Trophoblast cell (in vitro differentiated cells and primary cell): ENCODE data around the gene NME9.
A peak's percentile ranks its signal among the peaks of the same experiment; 100 is the strongest.

ENCODE experiments used
- DNase-seq, 2 donors: peaks; one replicate each; pipeline ENCODE4 v3.0.0-alpha.2; 2016
- H2AFZ ChIP-seq: 2 replicates; pipeline ENCODE4 v1.6.1; 2013; ENCODE audit warnings: low read length, moderate library complexity, mild to moderate bottlenecking; ENCODE audit not compliant: insufficient read depth, poor library complexity
- H2AK5ac ChIP-seq: 2 replicates; pipeline ENCODE4 v1.6.1; 2013; ENCODE audit warnings: mild to moderate bottlenecking, low read length
- H2BK120ac ChIP-seq: 2 replicates; pipeline ENCODE4 v1.6.1; 2013; ENCODE audit warnings: low read length, mild to moderate bottlenecking, moderate library complexity; ENCODE audit not compliant: insufficient read depth, poor library complexity
- H2BK12ac ChIP-seq: 2 replicates; pipeline ENCODE4 v1.6.1; 2013; ENCODE audit warnings: mild to moderate bottlenecking, low read length, moderate library complexity
- H2BK5ac ChIP-seq: 2 replicates; pipeline ENCODE4 v1.6.1; 2013; ENCODE audit warnings: low read length, low read depth, moderate library complexity, mild to moderate bottlenecking; ENCODE audit not compliant: poor library complexity
- H3K14ac ChIP-seq: 2 replicates; pipeline ENCODE4 v1.6.1; 2013; ENCODE audit warnings: mild to moderate bottlenecking, low read length
- H3K18ac ChIP-seq: 2 replicates; pipeline ENCODE4 v1.6.1; 2013; ENCODE audit warnings: mild to moderate bottlenecking, low read length
- H3K23ac ChIP-seq: 2 replicates; pipeline ENCODE4 v1.6.1; 2013; ENCODE audit warnings: low read length
- H3K27ac ChIP-seq: 2 replicates; pipeline ENCODE4 v1.5.1; 2013; ENCODE audit warnings: low read depth, mild to moderate bottlenecking, inconsistent platforms, low read length, moderate library complexity
- H3K27me3 ChIP-seq: 2 replicates; pipeline ENCODE4 v1.6.1; 2013; ENCODE audit warnings: inconsistent platforms, mild to moderate bottlenecking, low read length, moderate library complexity; ENCODE audit not compliant: insufficient read depth
- H3K36me3 ChIP-seq, 2 experiments: 1 replicate in 1 of 2; 2 replicates in 1 of 2; pipeline ENCODE4 v1.6.1; 2013; ENCODE audit warnings: low read length in 2 of 2, mild to moderate bottlenecking in 2 of 2, moderate library complexity in 1 of 2; ENCODE audit not compliant: insufficient read depth in 2 of 2, control insufficient read depth in 1 of 2
- H3K4ac ChIP-seq: 2 replicates; pipeline ENCODE4 v1.6.1; 2013; ENCODE audit warnings: low read depth, mild to moderate bottlenecking, low read length, moderate library complexity
- H3K4me1 ChIP-seq, 2 experiments: 1 replicate in 1 of 2; 2 replicates in 1 of 2; pipeline ENCODE4 v1.6.1; 2013; ENCODE audit warnings: low read length in 2 of 2, mild to moderate bottlenecking in 2 of 2, moderate library complexity in 1 of 2; ENCODE audit not compliant: insufficient read depth in 2 of 2, control insufficient read depth in 1 of 2
- H3K4me2 ChIP-seq: 2 replicates; pipeline ENCODE4 v1.6.1; 2013; ENCODE audit warnings: inconsistent platforms, mild to moderate bottlenecking, low read length, moderate library complexity
- H3K4me3 ChIP-seq: 2 replicates; pipeline ENCODE4 v1.5.1; 2013; ENCODE audit warnings: mild to moderate bottlenecking, low read depth, low read length, inconsistent platforms
- H3K79me1 ChIP-seq: one replicate; pipeline ENCODE4 v1.6.1; 2013; ENCODE audit warnings: low read length
- H3K79me2 ChIP-seq: 2 replicates; pipeline ENCODE4 v1.6.1; 2013; ENCODE audit warnings: low read length, mild to moderate bottlenecking; ENCODE audit not compliant: control insufficient read depth, insufficient read depth, poor library complexity
- H3K9ac ChIP-seq: 2 replicates; pipeline ENCODE4 v1.6.1; 2013; ENCODE audit warnings: mild to moderate bottlenecking, low read length
- H3K9me3 ChIP-seq: 2 replicates; pipeline ENCODE4 v1.6.1; 2013; ENCODE audit warnings: low read depth, mild to moderate bottlenecking, control low read depth, inconsistent platforms, low read length; ENCODE audit not compliant: insufficient read depth
- H4K12ac ChIP-seq: 2 replicates; pipeline ENCODE4 v1.6.1; 2013; ENCODE audit warnings: low read depth, mild to moderate bottlenecking, low read length, moderate library complexity
- H4K8ac ChIP-seq: 2 replicates; pipeline ENCODE4 v1.6.1; 2013; ENCODE audit warnings: low read depth, mild to moderate bottlenecking, low read length, moderate library complexity
- H4K91ac ChIP-seq: one replicate; pipeline ENCODE4 v1.6.1; 2013; ENCODE audit warnings: low read depth, mild to moderate bottlenecking, low read length, moderate library complexity
- WGBS: extraction: QIAGEN DNeasy Blood & Tissue Kit; methylation state at CpG from one replicate; pipeline ENCODE4 v1.1.7; 2013; ENCODE audit warnings: missing lambda C conversion rate; ENCODE audit not compliant: insufficient read length, insufficient coverage; ENCODE audit errors: extremely low coverage; 5-methylcytosine and 5-hydroxymethylcytosine counted together

The NME9 gene

DNA sequence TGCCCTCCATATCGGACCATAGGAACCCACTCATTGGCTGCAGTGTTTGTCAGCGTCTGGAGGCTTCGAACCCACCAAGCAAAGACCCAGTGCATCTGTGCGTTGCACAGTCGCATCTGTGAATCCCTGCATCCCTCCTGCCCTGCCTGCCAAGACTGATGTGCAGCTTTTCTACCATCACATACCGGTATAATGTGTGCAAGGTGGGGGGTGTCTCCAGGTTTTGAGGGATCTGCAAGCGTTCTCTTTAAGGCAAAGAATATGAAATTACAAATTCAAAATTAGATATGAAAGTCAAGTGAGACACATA lies 288 bp upstream of the NME9 start:
- no peak overlapping the region for H2BK5ac ChIP-seq
- H2AFZ ChIP-seq: no peak overlapping the region
- H3K4ac ChIP-seq: no peak overlapping the region
- no peak overlapping the region for H4K91ac ChIP-seq
- H3K23ac ChIP-seq: no peak overlapping the region
- H2BK120ac ChIP-seq: no peak overlapping the region
- no peak overlapping the region for H2AK5ac ChIP-seq
- peaks cover 5 to 7% of the 10 kb centered on the region in 2 experiments for H3K4me1 ChIP-seq
- peaks cover 2% of the 10 kb centered on the region for H3K79me2 ChIP-seq
- H3K14ac ChIP-seq: no peak overlapping the region
- no peak overlapping the region for H3K9ac ChIP-seq
- no peak overlapping the region for H4K12ac ChIP-seq
- DNase-seq: no peak
- H3K9me3 ChIP-seq: no peaks in the 10 kb centered on the region
- no peaks in the 10 kb centered on the region for H3K36me3 ChIP-seq
- H3K79me1 ChIP-seq: peaks cover 5% of the 10 kb centered on the region
- WGBS: no CpG with 5 or more reads among the region's 7 CpGs
- no peak overlapping the region for H3K27ac ChIP-seq
- H4K8ac ChIP-seq: no peak overlapping the region
- H3K18ac ChIP-seq: no peak overlapping the region
- peak overlapping the region; percentile 13 for H3K4me3 ChIP-seq
- H3K27me3 ChIP-seq: no peaks in the 10 kb centered on the region
- H2BK12ac ChIP-seq: no peak overlapping the region
- H3K4me2 ChIP-seq: peak overlapping the region; percentile 87

- Histone ChIP-seq H3K4me1 (peaks cover 5 to 7% of the 10 kb centered on the region in 2 experiments), H3K27me3 (no peaks in the 10 kb centered on the region), H3K4me3 (no peak overlapping the region), H3K79me1 (peaks cover 5% of the 10 kb centered on the region), H3K9me3 (no peaks in the 10 kb centered on the region), H3K14ac (no peak overlapping the region), H4K91ac (no peak overlapping the region), H3K4ac (no peak overlapping the region), H3K9ac (no peak overlapping the region), H3K23ac (no peak overlapping the region), H4K8ac (no peak overlapping the region), H3K27ac (no peak overlapping the region), H2AFZ (no peak overlapping the region), H3K36me3 (no peaks in the 10 kb centered on the region), H3K79me2 (peaks cover 2% of the 10 kb centered on the region), H2AK5ac (no peak overlapping the region), H2BK120ac (no peak overlapping the region), H3K18ac (no peak overlapping the region), H3K4me2 (no peak overlapping the region), H2BK5ac (no peak overlapping the region), H4K12ac (no peak overlapping the region), H2BK12ac (no peak overlapping the region)
- peak; percentile 60 to 83 for DNase-seq
- WGBS: no CpG with 5 or more reads among the region's 2 CpGs
Observed at GRCh38 chr3:138328341-138328740, 1.3 kb downstream of the NME9 start.

- Histone ChIP-seq H4K8ac (no peak overlapping the region), H2BK12ac (no peak overlapping the region), H2AK5ac (no peak overlapping the region), H3K4me2 (no peak overlapping the region), H3K23ac (no peak overlapping the region), H3K4me1 (peaks cover 5 to 7% of the 10 kb centered on the region in 2 experiments), H3K4me3 (no peak overlapping the region), H4K91ac (no peak overlapping the region), H3K9ac (no peak overlapping the region), H3K27ac (no peak overlapping the region), H2BK5ac (no peak overlapping the region), H3K4ac (no peak overlapping the region), H3K18ac (no peak overlapping the region), H4K12ac (no peak overlapping the region), H3K79me1 (peaks cover 5% of the 10 kb centered on the region), H3K27me3 (no peaks in the 10 kb centered on the region), H2AFZ (no peak overlapping the region), H2BK120ac (no peak overlapping the region), H3K9me3 (no peaks in the 10 kb centered on the region), H3K14ac (no peak overlapping the region), H3K79me2 (peaks cover 2% of the 10 kb centered on the region), H3K36me3 (no peaks in the 10 kb centered on the region)
- DNase-seq: peak; percentile 84 to 97
- no CpG with 5 or more reads among the region's 4 CpGs for WGBS
Observed at GRCh38 chr3:138327831-138328230, 1.8 kb downstream of the NME9 start.

DNA sequence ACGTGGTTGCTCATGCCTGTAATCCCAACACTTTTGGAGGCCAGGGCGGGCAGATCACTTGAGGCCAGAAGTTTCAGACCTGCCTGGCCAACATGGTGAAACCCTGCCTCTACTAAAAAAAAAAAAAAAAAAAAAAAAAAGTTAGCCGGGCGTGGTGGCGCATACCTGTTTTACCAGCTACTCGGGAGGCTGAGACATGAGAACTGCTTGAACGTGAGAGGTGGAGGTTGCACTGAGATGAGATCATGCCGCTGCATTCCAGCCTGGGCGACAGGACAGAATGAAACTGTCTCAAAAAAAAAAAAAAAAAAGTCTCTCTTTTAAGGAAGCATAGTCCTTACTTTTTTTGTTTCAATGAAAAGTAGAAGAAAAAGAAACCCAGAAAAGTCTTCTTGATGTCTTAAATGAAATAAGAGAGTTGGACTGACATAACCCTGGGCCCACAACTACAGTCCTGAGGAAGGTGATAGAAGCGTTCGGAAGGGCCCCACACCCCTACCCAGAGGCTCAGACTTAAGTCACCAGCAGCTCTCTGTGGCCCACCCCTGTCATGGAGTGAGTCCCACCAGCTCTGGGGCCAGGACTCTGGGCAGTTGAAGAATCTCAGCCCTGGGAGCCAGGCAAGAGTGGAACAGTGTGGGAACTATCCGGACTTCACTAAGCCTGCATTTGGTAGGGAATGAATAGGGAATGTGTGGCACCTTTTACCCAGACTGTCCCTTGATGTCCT lies 2.6 kb downstream of the NME9 start:
- H3K14ac ChIP-seq: no peak overlapping the region
- no peak overlapping the region for H2AK5ac ChIP-seq
- no peak overlapping the region for H2AFZ ChIP-seq
- H3K4ac ChIP-seq: no peak overlapping the region
- DNase-seq: peak; percentile 88 to 93
- H3K4me3 ChIP-seq: no peak overlapping the region
- no peaks in the 10 kb centered on the region for H3K9me3 ChIP-seq
- no peak overlapping the region for H2BK5ac ChIP-seq
- H3K79me1 ChIP-seq: peaks cover 5% of the 10 kb centered on the region
- H3K27ac ChIP-seq: no peak overlapping the region
- H4K8ac ChIP-seq: no peak overlapping the region
- H3K27me3 ChIP-seq: no peaks in the 10 kb centered on the region
- H3K18ac ChIP-seq: no peak overlapping the region
- no peak overlapping the region for H3K23ac ChIP-seq
- H3K4me1 ChIP-seq: peaks cover 5 to 7% of the 10 kb centered on the region in 2 experiments
- peak overlapping the region; percentile 1 for H2BK120ac ChIP-seq
- no CpG with 5 or more reads among the region's 12 CpGs for WGBS
- H4K12ac ChIP-seq: no peak overlapping the region
- H3K36me3 ChIP-seq: no peaks in the 10 kb centered on the region
- H3K4me2 ChIP-seq: no peak overlapping the region
- no peak overlapping the region for H2BK12ac ChIP-seq
- peak overlapping the region; percentile 50 for H4K91ac ChIP-seq
- peaks cover 2% of the 10 kb centered on the region for H3K79me2 ChIP-seq
- no peak overlapping the region for H3K9ac ChIP-seq
